Measurements from ENCODE around the gene FMC1.
"Not testable (repeated sequence)": the region's sequence is repeated elsewhere in the genome, so short reads cannot be mapped to it uniquely, and the experiment has no call there.

Gene FMC1, protein sequence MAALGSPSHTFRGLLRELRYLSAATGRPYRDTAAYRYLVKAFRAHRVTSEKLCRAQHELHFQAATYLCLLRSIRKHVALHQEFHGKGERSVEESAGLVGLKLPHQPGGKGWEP

DNA sequence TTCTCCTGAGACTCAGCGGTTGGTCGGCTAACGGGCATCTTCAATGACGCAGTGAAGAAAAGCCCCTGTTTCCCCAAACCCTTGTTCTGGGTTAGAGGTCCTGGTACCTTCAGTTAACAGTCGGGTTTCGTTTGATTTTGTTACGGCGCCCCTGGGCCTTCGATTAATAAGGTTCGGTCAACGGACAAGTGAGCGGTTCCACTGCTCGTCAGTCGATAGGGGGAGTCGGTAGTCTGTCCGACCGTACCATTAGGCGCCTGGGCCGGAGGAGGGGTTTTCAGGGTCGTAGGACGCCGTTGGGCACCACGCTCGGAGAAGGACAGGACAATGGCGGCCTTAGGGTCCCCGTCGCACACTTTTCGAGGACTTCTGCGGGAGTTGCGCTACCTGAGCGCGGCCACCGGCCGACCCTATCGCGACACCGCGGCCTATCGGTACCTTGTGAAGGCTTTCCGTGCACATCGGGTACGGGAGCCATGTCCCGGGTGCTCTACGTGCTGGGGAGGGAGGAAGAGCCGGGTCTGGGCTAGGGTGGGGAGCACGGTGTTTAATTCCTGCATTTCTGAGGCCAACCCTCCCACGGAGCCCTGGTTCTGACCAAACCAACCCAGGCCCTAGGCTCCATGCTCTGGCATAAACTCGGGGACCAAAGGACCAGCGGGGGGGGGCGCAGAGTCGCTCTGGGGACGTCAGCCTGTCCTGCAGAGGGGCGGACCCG, at the start of gene FMC1:
FMC1 (plus strand) TSS at position 280 of the 718 bp plus-strand sequence; CDS start at position 328, 48 bp downstream.
- in situ Hi-C loops (cut with MboI; ENCODE audit: low sequenced_read_pairs) = no loop called here

DNA sequence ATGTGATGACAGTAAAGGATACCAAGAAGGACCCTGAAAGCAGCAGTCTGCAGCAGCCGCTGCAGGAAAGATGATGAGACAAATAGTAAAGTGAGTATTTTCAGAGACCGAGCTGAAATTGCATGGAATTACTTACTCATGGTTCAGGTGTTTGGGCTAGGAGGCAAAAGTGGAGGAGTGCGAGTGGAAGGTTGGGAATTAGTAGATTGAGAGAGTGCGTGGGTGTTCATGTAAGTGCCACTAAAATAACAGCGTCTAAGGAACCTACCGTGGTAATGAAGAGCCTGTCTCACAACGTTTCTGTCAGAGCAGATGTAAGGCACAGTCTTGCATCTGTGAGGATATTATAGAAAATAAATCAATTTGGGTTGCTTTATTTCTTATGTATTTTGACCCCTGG, 48.3 kb upstream of the FMC1 start:
- in situ Hi-C loops (cut with MboI; ENCODE audit: low sequenced_read_pairs) = no loop called here

DNA sequence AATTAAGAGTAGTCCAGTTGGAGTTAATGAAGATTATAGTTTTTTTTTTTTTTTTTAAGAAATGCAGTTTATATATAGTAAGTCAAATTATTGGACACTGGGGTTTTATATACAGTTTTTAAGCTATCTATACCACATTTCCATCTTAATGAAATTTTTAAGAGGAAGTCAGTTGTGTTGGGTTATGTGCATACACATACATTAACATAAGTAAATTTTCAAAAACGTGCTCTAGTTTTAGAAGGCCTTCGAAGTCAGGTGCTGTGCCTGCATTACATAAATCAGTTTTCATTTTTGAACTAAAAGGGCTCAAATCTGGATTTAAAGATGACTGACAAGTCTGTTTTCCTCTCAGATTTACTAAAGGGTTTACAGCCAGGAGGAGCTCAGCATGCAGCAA, 47.6 kb upstream of the FMC1 start:
- in situ Hi-C loops (cut with MboI; ENCODE audit: low sequenced_read_pairs) = no loop called here

DNA sequence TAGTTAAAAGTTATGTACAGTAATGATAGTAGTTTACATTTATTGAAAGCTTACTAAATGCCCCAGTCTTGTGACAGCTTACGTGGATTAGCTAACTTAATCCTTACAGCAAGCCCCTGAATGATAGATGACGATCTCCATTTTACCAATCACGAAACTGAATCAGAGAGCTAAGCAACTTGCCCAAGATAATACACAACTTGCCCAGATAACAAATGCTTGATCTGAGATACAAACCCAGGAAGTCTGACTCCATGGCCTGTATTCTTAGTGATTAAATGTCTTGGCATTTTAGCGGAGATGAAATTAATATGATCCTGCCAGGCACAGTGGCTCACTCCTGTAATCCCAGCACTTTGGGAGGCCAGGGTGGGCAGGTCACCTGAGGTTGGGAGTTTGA, 46.9 kb upstream of the FMC1 start:
- in situ Hi-C loops (cut with MboI; ENCODE audit: low sequenced_read_pairs) = no loop called here

DNA sequence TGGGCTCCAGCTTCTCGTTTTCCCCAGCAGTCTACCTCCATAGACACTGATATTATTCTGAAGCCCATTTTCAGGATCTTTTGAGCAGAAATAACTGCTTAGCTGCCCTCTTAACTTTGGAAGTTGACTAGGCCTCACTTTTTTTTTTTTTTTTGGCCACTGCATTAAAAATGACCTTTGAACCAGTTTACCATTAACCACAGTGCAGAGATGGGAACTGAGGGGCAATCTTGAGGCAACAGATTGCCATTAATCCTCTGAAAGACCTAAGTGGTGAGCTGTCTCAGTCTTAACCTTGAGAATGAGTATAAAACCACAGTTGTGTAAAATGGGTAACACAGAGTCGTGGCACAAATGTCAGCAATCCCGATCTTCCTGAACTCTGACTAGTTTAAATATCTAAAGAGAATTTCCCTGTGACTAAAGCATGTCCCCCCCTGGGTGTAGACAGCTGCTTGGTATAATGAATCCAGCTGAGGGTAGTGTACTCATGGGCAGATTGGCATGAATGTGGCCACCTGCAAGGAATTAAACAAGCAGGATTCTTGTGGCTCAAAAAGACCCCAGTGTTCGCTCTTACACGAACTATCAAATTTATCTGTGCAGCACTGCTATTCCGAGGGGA, 46.1 kb upstream of the FMC1 start:
- in situ Hi-C loops (cut with MboI; ENCODE audit: low sequenced_read_pairs) = no loop called here

DNA sequence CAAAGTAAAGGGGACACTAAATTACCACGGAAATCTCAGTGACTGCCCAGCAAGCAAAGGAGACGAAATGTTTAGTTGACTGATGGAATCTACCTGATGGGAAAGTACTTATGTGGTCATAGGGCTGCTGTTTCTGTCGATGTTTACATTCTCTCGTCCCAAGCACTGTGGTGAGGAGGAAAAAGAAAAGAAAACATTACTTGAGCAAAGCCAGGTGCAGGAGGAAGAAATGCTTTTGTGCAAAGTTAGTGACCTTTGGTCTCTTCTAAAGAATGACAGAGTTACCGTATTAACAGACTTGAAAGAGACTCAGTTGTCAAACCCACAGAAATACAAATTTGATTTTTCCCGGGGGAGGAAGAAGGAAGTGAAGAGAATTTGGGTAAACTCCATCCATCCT, 43.3 kb upstream of the FMC1 start:
- in situ Hi-C loops (cut with MboI; ENCODE audit: low sequenced_read_pairs) = no loop called here

DNA sequence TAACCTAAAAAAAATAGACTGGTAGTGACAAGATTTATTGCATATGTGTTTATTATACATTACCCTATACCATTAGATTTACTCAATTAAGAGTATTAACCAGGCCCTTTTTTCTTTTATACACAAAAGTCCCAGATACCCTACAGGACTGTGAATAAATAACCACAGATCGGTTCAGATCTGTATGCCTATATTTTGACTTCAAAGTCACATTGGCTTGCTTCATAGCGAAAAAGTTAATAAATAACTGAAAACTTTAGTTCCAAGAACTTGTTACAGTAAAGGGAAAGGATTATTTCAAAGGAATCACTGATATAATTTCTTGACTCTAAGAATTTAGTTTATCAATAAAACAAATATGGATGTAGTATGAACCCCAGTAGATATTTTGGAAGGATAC, 41.8 kb upstream of the FMC1 start:
- in situ Hi-C loops (cut with MboI; ENCODE audit: low sequenced_read_pairs) = no loop called here

DNA sequence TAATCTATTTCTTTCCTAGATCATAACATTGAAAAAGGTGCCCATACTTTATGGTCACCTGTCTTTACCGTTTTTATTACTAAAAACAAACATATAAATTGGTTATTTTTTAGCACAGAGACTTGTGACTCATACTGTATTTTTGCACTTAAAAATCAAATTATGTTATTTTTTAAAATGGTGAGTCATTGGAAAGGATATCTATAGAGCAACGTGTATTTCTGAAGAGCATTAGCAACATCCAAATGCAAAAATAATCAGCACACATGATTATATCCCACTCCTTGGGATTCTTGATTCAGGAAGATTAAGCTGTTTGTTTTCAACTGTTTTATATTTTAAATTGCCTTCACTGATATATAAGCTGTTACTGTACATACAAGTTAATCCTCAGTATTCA, 40.7 kb upstream of the FMC1 start:
- in situ Hi-C loops (cut with MboI; ENCODE audit: low sequenced_read_pairs) = no loop called here

DNA sequence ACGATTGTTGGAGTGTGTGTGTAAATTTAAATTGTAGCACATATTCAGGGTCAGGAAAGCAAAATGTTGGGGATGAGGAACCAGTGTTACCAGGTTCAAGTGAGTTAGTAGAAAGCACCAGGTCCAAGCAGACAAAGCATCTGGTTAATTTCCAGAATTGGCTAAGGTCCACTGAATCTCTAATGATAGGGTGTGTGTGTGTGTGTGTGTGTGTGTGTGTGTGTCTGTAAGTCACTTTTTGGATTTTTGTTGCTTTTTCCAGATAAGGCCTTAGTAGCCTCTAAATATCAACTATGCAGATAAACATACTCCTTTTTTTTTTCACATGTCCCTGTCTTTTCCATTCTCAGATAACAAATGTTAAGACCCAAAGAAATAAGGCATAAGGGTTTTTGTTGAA, 36.6 kb upstream of the FMC1 start:
- in situ Hi-C loops (cut with MboI; ENCODE audit: low sequenced_read_pairs) = no loop called here

DNA sequence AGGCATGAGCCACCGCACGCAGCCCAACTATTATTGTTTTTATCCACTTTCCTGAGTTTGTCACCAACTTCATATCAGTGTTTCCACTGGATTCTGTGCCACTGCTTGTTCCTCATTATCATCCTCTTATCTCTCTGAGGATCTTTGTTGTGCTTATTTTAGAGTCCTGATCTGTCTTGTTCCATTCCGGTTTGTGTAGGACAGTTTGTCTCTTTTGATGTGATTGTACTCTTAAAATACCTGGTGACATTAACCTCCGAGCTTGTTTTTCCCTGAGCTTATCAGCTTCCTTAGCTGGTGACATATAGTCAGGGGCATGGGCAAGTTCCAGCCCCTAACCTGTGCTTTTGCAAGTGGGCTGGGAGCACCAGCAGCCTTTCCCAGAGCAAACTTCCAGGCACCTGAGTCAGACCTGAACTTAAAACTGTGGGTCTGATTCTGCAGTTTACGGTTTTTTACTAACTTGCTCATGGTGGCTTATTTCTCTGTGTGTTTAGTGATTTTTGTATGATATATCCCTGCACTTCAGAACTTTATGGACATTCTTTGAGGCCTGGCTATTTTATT, 23.1 kb upstream of the FMC1 start:
- in situ Hi-C loops (cut with MboI; ENCODE audit: low sequenced_read_pairs) = no loop called here

DNA sequence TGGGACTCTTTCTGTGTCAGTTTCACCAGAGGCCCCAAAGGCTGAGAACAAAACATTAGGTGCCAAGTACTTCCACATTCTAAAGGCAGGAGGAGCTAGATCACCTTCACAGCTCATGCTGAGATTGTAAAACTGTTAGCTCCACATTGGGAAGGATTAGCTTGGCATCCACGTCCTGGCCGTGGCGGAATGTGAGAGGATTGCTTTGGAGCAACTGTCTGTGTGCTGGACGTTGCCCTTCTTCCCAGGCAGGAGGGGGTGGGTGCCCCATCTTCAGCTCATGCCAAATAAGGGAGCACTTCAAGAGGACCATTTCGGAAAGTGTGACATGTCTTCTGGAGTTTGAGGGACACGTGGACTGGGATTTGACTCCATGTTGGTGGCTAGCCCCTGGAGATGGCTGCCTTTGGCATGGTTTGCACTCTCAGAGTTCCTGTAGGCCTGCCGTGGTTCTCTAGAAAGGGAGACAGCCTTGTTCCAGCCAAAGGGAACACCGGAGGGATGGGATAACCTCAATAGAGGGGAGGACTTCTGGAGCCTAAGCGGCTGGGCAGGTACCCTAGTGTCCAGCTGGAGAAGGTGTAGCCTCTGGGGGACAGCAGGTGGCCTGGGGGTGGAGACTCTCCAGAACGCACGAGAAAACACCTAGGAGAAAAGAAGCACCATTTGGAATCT, 19.9 kb upstream of the FMC1 start:
- in situ Hi-C loops (cut with MboI; ENCODE audit: low sequenced_read_pairs) = no loop called here

DNA sequence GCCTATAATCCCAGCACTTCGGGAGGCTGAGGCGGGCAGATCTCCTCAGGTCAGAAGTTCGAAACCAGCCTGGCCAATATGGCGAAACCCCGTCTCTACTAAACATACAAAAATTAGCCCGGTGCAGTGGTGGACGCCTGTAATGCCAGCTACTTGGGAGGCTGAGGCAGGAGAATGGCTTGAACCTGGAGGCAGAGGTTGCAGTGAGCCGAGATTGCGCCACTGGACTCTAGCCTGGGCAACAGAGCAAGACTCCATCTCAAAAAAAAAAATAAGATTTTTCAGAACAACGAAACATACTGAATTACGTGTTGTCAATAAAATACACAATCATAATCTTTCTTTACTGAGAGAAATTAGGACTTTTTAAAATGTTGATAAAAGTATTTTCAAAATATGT, 16.4 kb upstream of the FMC1 start:
- in situ Hi-C loops (cut with MboI; ENCODE audit: low sequenced_read_pairs) = not testable (repeated sequence)

DNA sequence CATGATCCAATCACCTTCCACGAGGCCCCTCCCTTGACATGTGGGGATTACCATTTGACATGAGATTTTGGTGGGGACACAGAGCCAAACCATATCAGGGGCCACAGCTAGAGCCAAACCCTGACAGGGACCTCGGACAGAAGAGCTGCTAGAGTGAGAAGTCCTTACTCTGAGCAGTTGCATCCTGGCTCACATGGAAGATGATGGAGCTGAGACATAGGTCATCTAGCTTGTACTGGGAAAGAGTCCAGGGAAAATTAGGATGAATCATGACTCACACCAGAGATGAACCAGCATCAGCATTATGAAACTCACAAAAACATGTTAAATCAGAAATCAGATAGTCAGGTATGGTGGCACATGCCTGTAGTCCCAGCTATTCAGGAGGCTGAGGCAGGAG, 12.8 kb upstream of the FMC1 start:
- in situ Hi-C loops (cut with MboI; ENCODE audit: low sequenced_read_pairs) = no loop called here

DNA sequence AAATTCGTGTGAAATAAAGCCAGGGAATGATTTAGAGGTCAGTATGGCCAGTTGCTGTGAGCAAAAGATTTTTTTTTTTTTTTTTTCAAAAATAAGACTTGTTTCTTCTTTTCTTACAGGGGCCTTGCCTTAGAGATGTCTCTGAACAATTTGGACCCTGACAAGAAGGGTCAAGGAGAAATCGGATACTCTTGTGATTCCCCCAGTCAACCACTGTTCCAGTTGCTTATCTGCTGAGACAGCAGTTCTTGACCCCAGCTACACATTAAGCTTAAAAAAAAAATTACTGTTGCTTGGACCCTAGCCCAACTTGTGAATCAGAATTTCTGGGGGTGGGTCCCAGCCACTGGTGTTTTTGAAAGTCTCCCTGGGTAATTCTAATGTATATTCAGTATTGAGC, 12.0 kb upstream of the FMC1 start:
- in situ Hi-C loops (cut with MboI; ENCODE audit: low sequenced_read_pairs) = no loop called here

DNA sequence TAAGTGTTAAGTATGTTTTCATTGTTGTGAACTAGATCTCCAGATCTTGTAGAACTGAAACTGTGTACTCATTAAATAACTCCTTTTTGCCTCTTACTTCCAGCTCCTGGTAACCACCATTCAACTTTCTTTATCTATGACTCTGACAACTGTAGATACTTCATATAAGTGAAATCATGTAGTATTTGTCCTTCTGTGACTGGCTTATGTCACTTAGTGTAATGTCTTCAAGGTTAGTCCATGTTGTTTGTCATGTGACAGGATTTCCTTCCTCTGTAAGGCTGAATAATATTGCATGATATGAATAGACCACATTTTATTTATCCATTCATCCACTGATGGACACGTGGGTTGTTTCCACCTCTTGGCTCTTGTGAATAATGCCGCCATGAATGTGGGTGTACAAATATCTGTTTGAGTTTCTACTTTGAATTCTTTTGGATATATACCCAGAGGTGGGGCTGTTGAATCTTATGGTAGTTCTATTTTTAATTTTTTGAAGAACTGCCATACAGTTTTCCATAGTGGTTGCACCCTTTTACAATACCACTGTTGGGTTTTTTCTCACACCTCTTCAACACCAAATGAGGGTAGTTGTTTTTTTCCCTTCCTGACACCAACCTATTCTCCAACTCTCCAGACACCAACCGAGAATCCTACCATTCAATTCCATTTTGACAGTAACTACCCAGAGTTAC, 10.7 kb upstream of the FMC1 start:
- in situ Hi-C loops (cut with MboI; ENCODE audit: low sequenced_read_pairs) = no loop called here

DNA sequence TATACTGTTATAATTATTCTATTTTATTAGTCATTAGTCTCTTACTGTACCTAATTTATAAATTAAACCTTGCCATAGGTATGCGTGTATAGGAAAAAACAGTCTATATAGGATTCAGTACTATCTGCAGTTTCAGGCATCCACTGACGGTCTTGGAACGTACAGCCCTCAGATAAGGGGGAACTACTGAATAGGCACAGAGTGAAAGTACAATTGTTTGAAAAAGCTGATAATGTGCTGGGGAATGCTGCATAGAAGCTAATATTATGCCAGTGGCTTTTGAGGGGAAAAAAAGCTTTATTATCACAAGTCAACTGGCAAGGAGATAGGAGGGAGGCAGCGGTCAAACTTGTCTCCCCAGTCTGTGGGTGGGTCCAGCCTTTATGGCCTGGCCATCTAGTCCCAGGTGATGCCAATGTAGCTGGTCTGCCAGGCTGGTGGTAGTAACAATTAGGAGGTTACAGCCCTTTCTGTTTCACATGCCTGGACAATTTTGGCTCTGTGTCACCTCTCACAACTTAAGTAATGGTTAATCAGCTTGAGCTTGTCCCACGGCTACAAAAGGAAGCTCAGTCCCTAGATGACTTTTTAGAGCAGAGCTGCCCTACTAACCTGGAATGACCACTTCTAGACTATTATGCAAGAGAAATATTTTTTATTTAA, 8.3 kb upstream of the FMC1 start:
- in situ Hi-C loops (cut with MboI; ENCODE audit: low sequenced_read_pairs) = no loop called here

DNA sequence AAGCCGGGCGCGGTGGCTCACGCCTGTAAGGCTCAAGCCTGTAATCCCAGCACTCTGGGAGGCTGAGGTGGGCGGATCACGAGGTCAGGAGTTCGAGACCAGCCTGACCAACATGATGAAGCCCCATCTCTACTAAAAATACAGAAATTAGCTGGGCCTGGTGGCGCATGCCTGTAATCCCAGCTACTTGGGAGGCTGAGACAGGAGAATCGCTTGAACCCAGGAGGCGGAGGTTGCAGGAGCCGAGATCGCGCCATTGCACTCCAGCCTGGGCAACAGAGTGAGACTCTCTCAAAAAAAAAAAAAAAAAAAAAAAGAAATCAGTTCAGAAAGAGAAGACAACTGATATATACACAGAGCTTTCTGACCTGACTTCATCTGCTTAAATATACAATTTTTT, 7.7 kb upstream of the FMC1 start:
- in situ Hi-C loops (cut with MboI; ENCODE audit: low sequenced_read_pairs) = not testable (repeated sequence)

DNA sequence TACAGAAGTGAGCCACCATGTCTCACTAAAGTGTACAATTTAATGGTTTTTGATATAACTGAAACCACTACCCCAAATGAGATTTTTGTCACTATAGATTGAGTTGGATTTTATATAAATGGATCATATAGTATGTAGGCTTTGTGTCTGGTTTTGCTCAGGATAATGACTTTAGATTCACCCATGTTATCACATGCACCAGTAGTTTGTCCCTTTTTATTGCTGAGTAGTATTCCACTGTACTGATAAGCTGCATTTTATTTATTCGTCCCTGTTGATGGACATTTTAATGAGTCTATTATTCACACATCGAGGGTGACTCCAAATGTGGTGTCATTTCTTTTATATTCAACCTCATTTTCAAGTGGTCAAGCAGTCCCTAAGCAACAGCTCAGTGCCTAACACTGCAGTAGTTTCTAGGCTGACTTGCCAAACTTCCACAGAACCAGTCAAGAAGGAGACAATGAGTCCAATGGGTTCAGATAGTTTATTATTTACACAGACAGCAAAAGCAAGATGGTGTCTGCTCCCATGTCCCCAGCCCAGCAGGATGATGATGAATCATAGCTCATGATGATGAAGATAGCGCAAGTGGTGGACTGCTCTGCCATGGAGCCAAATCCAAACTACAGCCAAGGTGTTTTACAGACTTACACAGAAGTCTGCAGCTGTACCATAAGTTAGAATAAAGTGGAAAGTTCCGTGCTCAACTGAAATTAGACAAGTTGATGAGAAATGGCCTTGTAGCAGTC, 6.6 kb upstream of the FMC1 start:
- in situ Hi-C loops (cut with MboI; ENCODE audit: low sequenced_read_pairs) = no loop called here

DNA sequence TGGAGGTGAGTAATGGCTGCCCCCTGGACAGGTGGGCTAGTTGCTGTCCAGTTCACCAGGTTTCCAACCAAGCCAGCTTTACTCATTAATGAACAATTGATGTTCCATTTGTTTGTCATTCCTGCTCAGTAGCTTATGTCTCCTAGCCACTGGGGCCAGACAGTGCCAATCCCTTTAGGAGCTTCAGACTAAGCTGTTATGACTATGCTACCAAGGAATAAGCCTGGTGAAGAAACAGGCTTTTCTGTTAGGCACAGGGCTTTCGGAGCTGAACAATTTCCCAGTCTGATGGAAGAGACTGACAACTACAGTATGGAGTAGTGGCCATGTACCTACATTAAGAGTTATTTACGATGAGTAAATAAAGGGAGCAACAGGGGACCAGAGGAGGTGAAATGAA, 2.1 kb upstream of the FMC1 start:
- in situ Hi-C loops (cut with MboI; ENCODE audit: low sequenced_read_pairs) = no loop called here

DNA sequence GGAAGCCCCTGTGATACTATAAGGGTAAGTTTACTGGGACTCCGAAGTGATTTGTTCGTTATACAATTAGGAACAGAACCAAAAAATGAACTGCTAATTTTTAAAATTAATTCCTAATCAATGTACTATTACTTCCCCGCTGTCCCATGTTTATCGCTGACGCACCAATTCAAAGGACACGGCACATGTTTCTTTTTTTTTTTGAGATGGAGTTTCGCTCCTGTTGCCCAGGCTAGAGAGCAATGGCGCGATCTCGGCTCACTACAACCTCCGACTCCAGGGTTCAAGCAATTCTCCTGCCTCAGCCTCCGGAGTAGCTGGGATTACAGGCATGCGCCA, 1.5 kb upstream of the FMC1 start:
- in situ Hi-C loops (cut with MboI; ENCODE audit: low sequenced_read_pairs) = no loop called here
